Measurements from ENCODE around the gene RND2. TPM values are rescaled to one million over a fixed set of nuclear protein-coding genes. Genes with fewer than 3 reads are reported as not detected.

RND2 gene
- total RNA-seq, 1 experiment from 2014 or later: 0.26 TPM

DNA sequence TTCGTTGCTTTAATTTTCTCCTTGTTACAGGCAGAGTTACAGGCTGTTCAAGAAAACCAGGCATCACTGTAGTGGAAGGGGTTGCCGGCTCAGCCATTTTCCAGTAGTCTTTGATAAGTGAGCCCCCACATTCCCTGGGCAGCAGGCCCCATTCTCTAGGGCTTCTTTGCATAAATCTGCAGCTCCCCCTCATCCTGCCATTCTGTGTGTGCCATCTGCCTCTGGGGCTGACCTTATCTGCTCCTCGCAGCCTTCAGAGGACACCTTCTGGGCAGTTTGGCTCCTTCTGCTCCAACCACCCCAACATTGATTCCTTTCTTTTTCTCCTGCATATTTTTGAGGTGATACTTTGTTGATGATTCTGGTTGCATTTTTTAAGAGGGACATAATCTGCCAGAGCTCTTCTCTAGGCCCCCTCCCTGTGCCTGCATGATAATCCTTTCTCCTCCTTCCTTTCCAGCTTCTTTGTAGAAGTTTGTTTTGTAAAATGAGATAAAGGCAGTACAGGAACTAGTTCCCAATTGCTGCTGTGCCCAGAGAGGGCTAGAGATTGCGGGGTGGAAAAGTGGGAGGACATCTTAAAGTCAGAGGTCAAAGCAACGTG lies 17.1 kb downstream of the RND2 start:
- intact Hi-C loops (cut with micrococcal nuclease; ENCODE audit: unreplicated experiment): no loop called here
- H3F3A ChIP-seq (ENCODE audit: insufficient read depth, low read depth): 0 out of 2 replicates have a peak, but pooled peaks cover 3% of the 10 kb centered on the region
- no peak for DNase-seq
- H3K27ac ChIP-seq: no peak overlapping the region
- H4K20me1 ChIP-seq (ENCODE audit: insufficient read depth): no peaks in the 10 kb centered on the region
- no peaks in the 10 kb centered on the region for H3K9me3 ChIP-seq (ENCODE audit: insufficient read depth, low read depth)
- no peaks in the 10 kb centered on the region for H3K27me3 ChIP-seq (ENCODE audit: insufficient read depth, low read depth)
- POLR2A ChIA-PET (ENCODE audit: unreplicated experiment): no interaction called here
- BruUV-seq (replicated peaks): no TSS peak
- no peak overlapping the region for H3K4me2 ChIP-seq
- CTCF ChIA-PET: interaction anchor here (0.6 kb wide), 1 partner anchor 1641 kb away, joined by 3 read pairs; no protein-coding TSS in a partner anchor
- H3K36me3 ChIP-seq (ENCODE audit: low read depth): peaks cover under 1% of the 10 kb centered on the region; the same call in 1 of the 2 replicates
- H2AFZ ChIP-seq: no peak overlapping the region
- no peaks in the 10 kb centered on the region for H3K9me2 ChIP-seq (ENCODE audit: insufficient read depth)
- TF ChIP-seq EZH2 (IDR thresholded peaks at IDR 0.05; ENCODE audit: low read depth) (no peak), CTCF (conservative IDR thresholded peaks at IDR 0.05) (no peak)
- no peaks in the 10 kb centered on the region for H3K79me2 ChIP-seq (ENCODE audit: low read depth)
- H3K4me1 ChIP-seq (replicated peaks; ENCODE audit: insufficient read depth): no peaks in the 10 kb centered on the region
- H3K4me3 ChIP-seq: no peak overlapping the region

DNA sequence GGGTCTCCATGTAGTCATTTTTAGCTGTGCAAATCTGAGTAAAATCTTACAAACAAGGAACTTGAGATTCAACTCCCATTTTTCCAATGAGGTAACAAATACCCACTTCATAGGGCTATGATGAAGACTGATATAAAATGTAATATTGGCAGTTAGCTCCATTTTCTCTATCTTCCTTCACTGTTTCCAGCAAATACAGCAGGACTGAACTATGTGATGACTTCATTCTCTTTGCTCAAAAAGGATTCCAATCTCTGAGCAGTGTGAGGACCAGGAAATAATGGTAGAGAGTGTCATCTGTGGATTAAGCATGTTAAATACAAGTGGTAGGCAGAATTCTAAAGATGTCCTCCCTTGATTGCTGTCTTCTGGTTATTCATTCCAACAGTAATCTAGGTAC lies 18.3 kb downstream of the RND2 start:
- BruUV-seq (replicated peaks): no TSS peak
- no peaks in the 10 kb centered on the region for H3K4me1 ChIP-seq (replicated peaks; ENCODE audit: insufficient read depth)
- H3K79me2 ChIP-seq (ENCODE audit: low read depth): no peaks in the 10 kb centered on the region
- no peaks in the 10 kb centered on the region for H3K27me3 ChIP-seq (ENCODE audit: insufficient read depth, low read depth)
- H3K9me2 ChIP-seq (ENCODE audit: insufficient read depth): no peaks in the 10 kb centered on the region
- H3F3A ChIP-seq (ENCODE audit: insufficient read depth, low read depth): 0 out of 2 replicates have a peak, but pooled peaks cover 3% of the 10 kb centered on the region
- POLR2A ChIA-PET (ENCODE audit: unreplicated experiment): no interaction called here
- no peak for TF ChIP-seq EZH2 (IDR thresholded peaks at IDR 0.05; ENCODE audit: low read depth)
- TF ChIP-seq CTCF (conservative IDR thresholded peaks at IDR 0.05): no peak
- no peak overlapping the region for H2AFZ ChIP-seq
- no peak overlapping the region for H3K4me2 ChIP-seq
- H3K36me3 ChIP-seq (ENCODE audit: low read depth): peaks cover 5% of the 10 kb centered on the region; the same call in 1 of the 2 replicates
- intact Hi-C loops (cut with micrococcal nuclease; ENCODE audit: unreplicated experiment): no loop called here
- no peak overlapping the region for H3K27ac ChIP-seq
- CTCF ChIA-PET: interaction anchor here (0.6 kb wide), 1 partner anchor 60 kb away, joined by 3 read pairs; no protein-coding TSS in a partner anchor
- H3K9me3 ChIP-seq (ENCODE audit: insufficient read depth, low read depth): no peaks in the 10 kb centered on the region
- no peak overlapping the region for H3K4me3 ChIP-seq
- H4K20me1 ChIP-seq (ENCODE audit: insufficient read depth): no peaks in the 10 kb centered on the region
- no peak for DNase-seq

- Histone ChIP-seq H3K4me1 (replicated peaks; ENCODE audit: insufficient read depth) (no peaks in the 10 kb centered on the region), H4K20me1 (ENCODE audit: insufficient read depth) (no peaks in the 10 kb centered on the region), H3K79me2 (ENCODE audit: low read depth) (no peaks in the 10 kb centered on the region), H3K9me3 (ENCODE audit: insufficient read depth, low read depth) (no peaks in the 10 kb centered on the region), H3K9me2 (ENCODE audit: insufficient read depth) (no peaks in the 10 kb centered on the region), H3K36me3 (ENCODE audit: low read depth) (peaks cover 5% of the 10 kb centered on the region; the same call in 1 of the 2 replicates), H3K27me3 (ENCODE audit: insufficient read depth, low read depth) (no peaks in the 10 kb centered on the region), H3K27ac (no peak overlapping the region), H3K4me2 (no peak overlapping the region), H3K4me3 (no peak overlapping the region), H2AFZ (no peak overlapping the region), H3F3A (ENCODE audit: insufficient read depth, low read depth) (0 out of 2 replicates have a peak, but pooled peaks cover 3% of the 10 kb centered on the region)
- no peak for TF ChIP-seq EZH2 (IDR thresholded peaks at IDR 0.05; ENCODE audit: low read depth)
- TF ChIP-seq CTCF (conservative IDR thresholded peaks at IDR 0.05): no peak
- no peak for DNase-seq
- intact Hi-C loops (cut with micrococcal nuclease; ENCODE audit: unreplicated experiment): no loop called here
- CTCF ChIA-PET: no interaction called here
- no TSS peak for BruUV-seq (replicated peaks)
- POLR2A ChIA-PET (ENCODE audit: unreplicated experiment): no interaction called here
Observed at GRCh38 chr17:43044024-43044423, 19.0 kb downstream of the RND2 start.

Measured in PC-9 (cell line).